Tibial nerve (tissue), 4 donors: Measurements from ENCODE around the gene TNFSF15.

Experiments
- CTCF ChIP-seq, 5 experiments: fragments of 200-600 bp in 3 of 5; fragments of 450-650 bp in 2 of 5; sonication (generic) in 3 of 5; IDR thresholded peaks; one replicate each; pipeline ENCODE4 v1.5.1; 2016 to 2019; ENCODE audit warnings: antibody characterized with exemption in 5 of 5, mild to moderate bottlenecking in 3 of 5, moderate library complexity in 2 of 5
- EP300 ChIP-seq, 2 donors: sonication (generic); formaldehyde crosslinking; IDR thresholded peaks; one replicate each; pipeline ENCODE4 v1.6.1; 2017; ENCODE audit warnings: antibody characterized with exemption in 2 of 2, mild to moderate bottlenecking in 1 of 2
- POLR2A ChIP-seq, 2 donors: fragments of 450-650 bp; IDR thresholded peaks; one replicate each; pipeline ENCODE4 v1.6.1; 2017; ENCODE audit warnings: antibody characterized with exemption in 2 of 2, mild to moderate bottlenecking in 2 of 2, moderate library complexity in 2 of 2

GRCh38 chr9:114745108-114745848 is 60.6 kb downstream of the TNFSF15 start:
- TF ChIP-seq CTCF (IDR thresholded peaks at IDR 0.05) (no peak), POLR2A (IDR thresholded peaks at IDR 0.05) (no peak), EP300 (IDR thresholded peaks at IDR 0.05) (no peak)
